Uterus (tissue), 2 donors: ENCODE data around the gene APOLD1.

Experiments
- CTCF ChIP-seq, 4 experiments: fragments of 200-600 bp in 2 of 4; fragments of 450-650 bp in 2 of 4; sonication (generic) in 2 of 4; IDR thresholded peaks; one replicate each; pipeline ENCODE4 v1.5.1; 2016 to 2019; ENCODE audit warnings: antibody characterized with exemption in 4 of 4, mild to moderate bottlenecking in 2 of 4, moderate library complexity in 1 of 4
- POLR2A ChIP-seq, 2 donors: fragments of 450-650 bp; IDR thresholded peaks; one replicate each; pipeline ENCODE4 v1.6.1; 2016; ENCODE audit warnings: antibody characterized with exemption in 2 of 2, mild to moderate bottlenecking in 1 of 2, moderate library complexity in 1 of 2

- TF ChIP-seq CTCF (IDR thresholded peaks at IDR 0.05) (no peak), POLR2A (IDR thresholded peaks at IDR 0.05) (no peak)
These were observed 15.1 kb downstream of the APOLD1 start for GRCh38 chr12:12800406-12801180.
